ENCODE data around the gene SCGB3A2.

DNA sequence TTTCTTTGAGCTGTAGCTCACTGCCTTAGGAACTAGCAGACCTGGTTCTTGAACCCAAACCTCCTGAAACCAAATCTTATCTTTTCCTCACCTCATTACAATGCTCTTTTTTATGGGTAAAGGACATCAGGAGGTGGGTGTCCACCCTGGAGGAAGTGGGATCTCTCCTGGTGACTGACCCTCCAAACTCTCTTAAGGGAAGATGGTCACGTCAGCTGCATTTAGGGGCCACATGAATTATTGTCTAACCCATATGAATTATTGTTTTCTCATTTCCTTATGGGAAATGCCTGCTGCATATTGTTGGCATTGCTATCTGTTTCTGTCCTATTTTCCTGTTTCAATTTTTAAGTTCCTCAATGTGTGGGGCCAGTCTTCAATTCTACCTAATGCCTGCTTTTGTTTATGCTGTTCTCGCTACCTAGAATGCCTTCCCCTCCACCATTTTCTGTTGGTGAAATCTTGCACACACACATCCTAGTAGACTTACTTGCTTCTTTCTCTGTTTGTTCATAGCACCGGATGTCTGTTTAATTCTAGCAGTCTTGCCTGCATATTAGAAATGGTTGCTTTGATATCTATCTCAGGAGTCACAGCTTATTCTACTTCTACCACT lies 25.0 kb upstream of the SCGB3A2 start:
- TF ChIP-seq EZH2 (IDR thresholded peaks at IDR 0.05): no peak
- no peak for TF ChIP-seq POLR2AphosphoS5 (IDR thresholded peaks at IDR 0.05; ENCODE audit: borderline replicate concordance, low read depth, low read length)

Data from SK-N-MC (cell line).